GM08714 (cell line): ENCODE results near the gene EVA1B.

Experiments
- H3K4me3 ChIP-seq: fragments of 200-500 bp; sonication (Bioruptor generic); 2 replicates; pipeline ENCODE4 v1.5.1; 2014; ENCODE audit warnings: mild to moderate bottlenecking, low read length, inconsistent platforms
- ZNF274 ChIP-seq: IDR thresholded peaks from 2 replicates; pipeline ENCODE4 v1.6.1; 2012; ENCODE audit warnings: mild to moderate bottlenecking, low read depth, low read length

EVA1B gene, protein sequence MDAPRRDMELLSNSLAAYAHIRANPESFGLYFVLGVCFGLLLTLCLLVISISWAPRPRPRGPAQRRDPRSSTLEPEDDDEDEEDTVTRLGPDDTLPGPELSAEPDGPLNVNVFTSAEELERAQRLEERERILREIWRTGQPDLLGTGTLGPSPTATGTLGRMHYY

DNA sequence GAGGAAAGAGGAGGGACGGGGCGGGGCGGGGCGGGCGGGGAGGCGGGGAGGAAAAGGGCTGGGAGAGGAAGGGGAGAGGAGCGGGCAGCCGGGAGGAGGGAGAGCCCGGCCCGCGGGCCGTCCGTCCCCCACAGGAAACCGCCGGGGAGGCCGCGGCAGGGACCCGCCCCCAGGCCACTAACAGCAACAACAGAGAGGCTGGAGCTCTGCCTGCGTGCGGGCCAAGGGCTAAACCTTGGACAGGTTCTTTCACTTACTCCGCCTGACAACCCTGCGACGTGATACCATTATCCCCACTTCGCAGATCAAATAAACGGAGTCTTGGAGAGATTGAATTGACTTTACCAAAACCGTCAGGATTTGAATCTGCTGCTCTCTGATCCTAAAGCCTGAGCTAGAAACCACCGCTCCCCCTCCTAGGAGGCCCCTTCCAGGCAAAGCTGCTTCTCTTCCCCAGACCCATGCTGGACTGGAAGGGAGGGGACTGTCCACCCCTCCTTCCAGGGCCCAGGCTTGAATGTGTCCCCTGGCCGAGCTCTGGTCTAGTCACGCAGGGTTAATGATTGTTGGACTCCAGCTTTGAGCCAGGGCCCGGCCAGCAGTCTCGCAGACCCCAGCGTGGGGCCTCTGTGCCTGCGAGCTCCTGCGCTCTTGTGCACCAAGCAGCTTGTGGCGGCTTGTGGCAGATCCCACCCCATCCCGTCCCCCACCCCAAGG, at the start of gene EVA1B:
Gene EVA1B, minus strand, starts transcription at position 10 of the 717 bp plus-strand sequence. CDS start 608 bp downstream, outside the sequence.
- peak within 1 kb of the TSS; percentile 55; the same call in 1 of the 2 replicates for H3K4me3 ChIP-seq
- no peak for TF ChIP-seq ZNF274

GRCh38 chr1:36372617-36373016, 49.2 kb upstream of the EVA1B start:
- TF ChIP-seq ZNF274 = no peak
- no peak overlapping the region for H3K4me3 ChIP-seq

GRCh38 chr1:36369061-36369861, 45.8 kb upstream of the EVA1B start:
- TF ChIP-seq ZNF274 = no peak
- H3K4me3 ChIP-seq = no peak overlapping the region

- no peak for TF ChIP-seq ZNF274
- H3K4me3 ChIP-seq = no peak overlapping the region
These were observed 44.4 kb upstream of the EVA1B start for GRCh38 chr1:36367798-36368197.

DNA sequence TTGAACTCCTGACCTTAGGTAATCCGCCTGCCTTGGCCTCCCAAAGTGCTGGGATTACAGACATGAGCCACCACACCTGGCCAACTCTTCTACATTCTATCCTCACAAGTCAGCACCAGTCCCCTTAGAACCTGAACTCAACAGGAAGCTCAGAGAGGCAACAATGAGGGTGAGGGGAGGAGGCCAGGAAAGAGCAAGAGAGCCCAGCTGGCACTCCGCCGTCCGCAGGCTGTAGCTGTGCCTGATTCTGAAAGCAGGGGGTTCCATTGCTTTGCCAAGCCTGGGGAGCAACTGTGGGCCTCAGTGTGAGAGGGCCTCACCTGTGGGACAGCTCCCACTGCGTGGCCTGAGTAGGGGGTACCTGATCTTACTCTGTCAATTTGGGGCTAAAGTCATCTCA, 43.6 kb upstream of the EVA1B start:
- TF ChIP-seq ZNF274 = no peak
- H3K4me3 ChIP-seq = no peak overlapping the region

- no peak for TF ChIP-seq ZNF274
- H3K4me3 ChIP-seq = no peak overlapping the region
These were observed 42.7 kb upstream of the EVA1B start for GRCh38 chr1:36366091-36366661.

DNA sequence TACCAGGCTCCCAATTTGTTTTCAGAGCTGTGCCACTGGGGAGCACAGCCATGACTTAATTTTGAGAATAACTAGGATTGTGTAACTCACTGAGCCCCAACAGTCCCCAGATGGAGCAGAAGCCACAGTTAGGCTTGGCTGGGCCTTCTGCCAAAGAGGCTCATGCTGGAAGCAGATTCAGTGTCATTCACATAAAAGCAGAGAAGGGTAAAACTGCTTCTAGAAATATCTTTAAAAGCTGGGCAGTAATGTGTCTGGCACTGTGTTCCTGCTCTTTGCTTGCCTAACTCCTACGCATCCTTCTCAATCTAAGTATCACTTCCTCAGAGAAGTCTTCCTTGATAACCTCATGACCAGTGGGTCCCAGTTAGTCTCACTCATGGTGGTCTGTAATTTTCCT, 41.9 kb upstream of the EVA1B start:
- no peak for TF ChIP-seq ZNF274
- H3K4me3 ChIP-seq = no peak overlapping the region

- H3K4me3 ChIP-seq = no peak overlapping the region
- TF ChIP-seq ZNF274 = no peak
These were observed 36.6 kb upstream of the EVA1B start for GRCh38 chr1:36359911-36360550.

GRCh38 chr1:36359383-36359782, 35.9 kb upstream of the EVA1B start:
- TF ChIP-seq ZNF274 = no peak
- no peak overlapping the region for H3K4me3 ChIP-seq

GRCh38 chr1:36358514-36359084, 35.2 kb upstream of the EVA1B start:
- TF ChIP-seq ZNF274 = no peak
- H3K4me3 ChIP-seq = no peak overlapping the region

- no peak for TF ChIP-seq ZNF274
- no peak overlapping the region for H3K4me3 ChIP-seq
These were observed 32.4 kb upstream of the EVA1B start for GRCh38 chr1:36355811-36356210.

- no peak overlapping the region for H3K4me3 ChIP-seq
- TF ChIP-seq ZNF274 = no peak
These were observed 31.0 kb upstream of the EVA1B start for GRCh38 chr1:36354486-36354885.

- no peak overlapping the region for H3K4me3 ChIP-seq
- no peak for TF ChIP-seq ZNF274
These were observed 29.7 kb upstream of the EVA1B start for GRCh38 chr1:36352910-36353878.
